OCI-LY3 (cell line): ENCODE results near the gene DBI.

ENCODE experiments used
- H2AFZ ChIP-seq: fragments of 200-600, 300-600 bp; shearing (Covaris generic); 2 replicates; pipeline ENCODE4 v1.6.0; 2014; ENCODE audit warnings: antibody characterized with exemption, low read depth, low read length
- H3K27ac ChIP-seq: fragments of 200-600, 300-600 bp; sonication (generic); 2 replicates; pipeline ENCODE4 v1.5.1; 2014; ENCODE audit warnings: mild to moderate bottlenecking, low read length, moderate library complexity, mixed read lengths
- H3K27me3 ChIP-seq: fragments of 200-600, 300-600 bp; sonication (generic); 2 replicates; pipeline ENCODE4 v1.6.1; 2014; ENCODE audit warnings: low read depth, low read length, mixed read lengths
- H3K36me3 ChIP-seq: fragments of 200-600, 300-600 bp; sonication (generic); replicated peaks from 2 replicates; pipeline ENCODE3; 2014; ENCODE audit warnings: low read depth, low read length, mixed read lengths
- H3K4me1 ChIP-seq: fragments of 300-600, 200-600 bp; sonication (generic); 2 replicates; pipeline ENCODE4 v1.6.1; 2014; ENCODE audit warnings: low read length, mixed read lengths
- H3K4me2 ChIP-seq: fragments of 200-600, 300-600 bp; sonication (generic); 2 replicates; pipeline ENCODE4 v1.6.1; 2014; ENCODE audit warnings: low read length, mixed read lengths
- H3K4me3 ChIP-seq: fragments of 300-600, 200-600 bp; sonication (generic); 2 replicates; pipeline ENCODE4 v1.5.1; 2014; ENCODE audit warnings: antibody characterized with exemption, mild to moderate bottlenecking, low read length, moderate library complexity
- H3K79me2 ChIP-seq: fragments of 300-600, 200-600 bp; shearing (Covaris generic); 2 replicates; pipeline ENCODE4 v1.6.1; 2014; ENCODE audit warnings: mild to moderate bottlenecking, low read length, mixed read lengths
- H3K9ac ChIP-seq: fragments of 300-600, 200-600 bp; shearing (Covaris generic); 2 replicates; pipeline ENCODE4 v1.6.0; 2014; ENCODE audit warnings: mild to moderate bottlenecking, low read length, moderate library complexity
- H3K9me3 ChIP-seq: fragments of 200-600, 300-600 bp; shearing (Covaris generic); 2 replicates; pipeline ENCODE4 v1.6.1; 2014; ENCODE audit warnings: low read length, mixed read lengths; ENCODE audit not compliant: insufficient read depth
- H4K20me1 ChIP-seq: fragments of 200-600, 300-600 bp; sonication (generic); 2 replicates; pipeline ENCODE4 v1.6.1; 2016; ENCODE audit warnings: low read length, mixed read lengths; ENCODE audit not compliant: insufficient read depth
- CTCF ChIP-seq: fragments of 200-600, 300-600 bp; sonication (generic); IDR thresholded peaks from 2 replicates; pipeline ENCODE4 v1.5.1; 2014; ENCODE audit warnings: antibody characterized with exemption, low read length, low read depth
- EZH2phosphoT487 ChIP-seq: fragments of 200-600 bp; shearing (Covaris generic); IDR thresholded peaks from 2 replicates; pipeline ENCODE4 v1.6.1; 2018; ENCODE audit warnings: antibody characterized with exemption, mixed run types, low read depth

Gene DBI

GRCh38 chr2:119389615-119390306 is 23.0 kb downstream of the DBI start:
- no peak overlapping the region for H3K4me3 ChIP-seq
- H2AFZ ChIP-seq = no peak overlapping the region
- H3K9me3 ChIP-seq = no peaks in the 10 kb centered on the region
- H4K20me1 ChIP-seq = no peaks in the 10 kb centered on the region
- H3K79me2 ChIP-seq = no peaks in the 10 kb centered on the region
- H3K4me2 ChIP-seq = no peak overlapping the region
- H3K9ac ChIP-seq = no peak overlapping the region
- H3K27ac ChIP-seq = no peak overlapping the region
- H3K36me3 ChIP-seq = no peaks in the 10 kb centered on the region
- peaks cover 5% of the 10 kb centered on the region for H3K4me1 ChIP-seq
- H3K27me3 ChIP-seq = no peaks in the 10 kb centered on the region
- no peak for TF ChIP-seq EZH2phosphoT487
- no peak for TF ChIP-seq CTCF

GRCh38 chr2:119393971-119394748 is 27.4 kb downstream of the DBI start:
- H3K27ac ChIP-seq = no peak overlapping the region
- no peaks in the 10 kb centered on the region for H4K20me1 ChIP-seq
- H3K4me3 ChIP-seq = no peak overlapping the region
- H3K36me3 ChIP-seq = no peaks in the 10 kb centered on the region
- no peak for TF ChIP-seq EZH2phosphoT487
- no peak for TF ChIP-seq CTCF
- H2AFZ ChIP-seq = no peak overlapping the region
- H3K9me3 ChIP-seq = no peaks in the 10 kb centered on the region
- 0 out of 2 replicates have a peak, but pooled peaks cover 4% of the 10 kb centered on the region for H3K4me1 ChIP-seq
- no peaks in the 10 kb centered on the region for H3K79me2 ChIP-seq
- H3K4me2 ChIP-seq = no peak overlapping the region
- H3K27me3 ChIP-seq = no peaks in the 10 kb centered on the region
- no peak overlapping the region for H3K9ac ChIP-seq

GRCh38 chr2:119397196-119397595 is 30.4 kb downstream of the DBI start:
- H3K79me2 ChIP-seq = no peaks in the 10 kb centered on the region
- H3K36me3 ChIP-seq = no peaks in the 10 kb centered on the region
- H2AFZ ChIP-seq = no peak overlapping the region
- H3K9me3 ChIP-seq = no peaks in the 10 kb centered on the region
- no peak overlapping the region for H3K4me3 ChIP-seq
- no peaks in the 10 kb centered on the region for H4K20me1 ChIP-seq
- no peak overlapping the region for H3K9ac ChIP-seq
- TF ChIP-seq EZH2phosphoT487 (no peak), CTCF (no peak)
- 0 out of 2 replicates have a peak, but pooled peaks cover 4% of the 10 kb centered on the region for H3K4me1 ChIP-seq
- no peak overlapping the region for H3K27ac ChIP-seq
- no peak overlapping the region for H3K4me2 ChIP-seq
- H3K27me3 ChIP-seq = no peaks in the 10 kb centered on the region

- H2AFZ ChIP-seq = no peak overlapping the region
- 0 out of 2 replicates have a peak, but pooled peaks cover 3% of the 10 kb centered on the region for H3K27me3 ChIP-seq
- no peak overlapping the region for H3K9ac ChIP-seq
- no peaks in the 10 kb centered on the region for H3K36me3 ChIP-seq
- no peak overlapping the region for H3K4me2 ChIP-seq
- H3K9me3 ChIP-seq = no peaks in the 10 kb centered on the region
- H3K4me1 ChIP-seq = 0 out of 2 replicates have a peak, but pooled peaks cover 4% of the 10 kb centered on the region
- TF ChIP-seq CTCF = no peak
- no peak for TF ChIP-seq EZH2phosphoT487
- no peaks in the 10 kb centered on the region for H4K20me1 ChIP-seq
- no peak overlapping the region for H3K27ac ChIP-seq
- H3K79me2 ChIP-seq = no peaks in the 10 kb centered on the region
- H3K4me3 ChIP-seq = no peak overlapping the region
Observed at GRCh38 chr2:119402106-119402505, 35.3 kb downstream of the DBI start.
